Lower leg skin (tissue), 3 donors: ENCODE results near the gene TMC7.
"Not testable (repeated sequence)": the region's sequence is repeated elsewhere in the genome, so short reads cannot be mapped to it uniquely, and the experiment has no call there.

ENCODE experiments used
- POLR2A ChIP-seq, 2 donors: fragments of 450-650 bp; IDR thresholded peaks; one replicate each; pipeline ENCODE4 v1.6.1; 2016 to 2017; ENCODE audit warnings: antibody characterized with exemption in 2 of 2, mild to moderate bottlenecking in 1 of 2, moderate library complexity in 1 of 2
- TF ChIP-seq, protein P1 (sequence below), 3 donors: fragments of 450-650 bp; IDR thresholded peaks; one replicate each; pipeline ENCODE4 v1.5.1; 2016; ENCODE audit warnings: antibody characterized with exemption in 3 of 3, mild to moderate bottlenecking in 3 of 3, moderate library complexity in 2 of 3

DNA sequence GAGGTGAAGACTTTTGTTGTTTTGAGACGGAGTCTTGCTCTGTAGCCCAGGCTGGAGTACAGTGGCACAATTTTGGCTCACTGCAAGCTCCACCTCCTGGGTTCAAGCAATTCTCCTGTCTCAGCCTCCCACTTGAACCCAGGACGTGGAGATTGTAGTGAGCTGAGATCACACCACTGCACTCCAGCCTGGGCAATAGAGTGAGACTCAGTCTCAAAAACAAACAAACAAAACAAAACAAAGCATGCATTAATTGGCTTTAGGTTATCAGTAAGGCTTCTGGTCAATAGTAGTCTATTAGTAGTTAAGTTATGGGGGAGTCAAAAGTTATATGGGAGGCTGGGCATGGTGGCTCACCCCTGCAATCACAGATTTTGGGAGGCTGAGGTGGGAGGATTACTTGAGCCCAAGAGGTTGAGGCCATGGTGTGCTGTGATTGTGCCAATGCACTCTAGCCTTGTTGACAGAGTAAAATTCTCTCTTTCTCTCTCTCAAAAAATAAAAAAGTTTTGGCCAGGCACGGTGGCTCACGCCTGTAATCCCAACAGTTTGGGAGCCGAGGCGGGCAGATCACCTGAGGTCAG, 27.0 kb upstream of the TMC7 start:
- TF ChIP-seq, protein P1, sequence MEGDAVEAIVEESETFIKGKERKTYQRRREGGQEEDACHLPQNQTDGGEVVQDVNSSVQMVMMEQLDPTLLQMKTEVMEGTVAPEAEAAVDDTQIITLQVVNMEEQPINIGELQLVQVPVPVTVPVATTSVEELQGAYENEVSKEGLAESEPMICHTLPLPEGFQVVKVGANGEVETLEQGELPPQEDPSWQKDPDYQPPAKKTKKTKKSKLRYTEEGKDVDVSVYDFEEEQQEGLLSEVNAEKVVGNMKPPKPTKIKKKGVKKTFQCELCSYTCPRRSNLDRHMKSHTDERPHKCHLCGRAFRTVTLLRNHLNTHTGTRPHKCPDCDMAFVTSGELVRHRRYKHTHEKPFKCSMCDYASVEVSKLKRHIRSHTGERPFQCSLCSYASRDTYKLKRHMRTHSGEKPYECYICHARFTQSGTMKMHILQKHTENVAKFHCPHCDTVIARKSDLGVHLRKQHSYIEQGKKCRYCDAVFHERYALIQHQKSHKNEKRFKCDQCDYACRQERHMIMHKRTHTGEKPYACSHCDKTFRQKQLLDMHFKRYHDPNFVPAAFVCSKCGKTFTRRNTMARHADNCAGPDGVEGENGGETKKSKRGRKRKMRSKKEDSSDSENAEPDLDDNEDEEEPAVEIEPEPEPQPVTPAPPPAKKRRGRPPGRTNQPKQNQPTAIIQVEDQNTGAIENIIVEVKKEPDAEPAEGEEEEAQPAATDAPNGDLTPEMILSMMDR (IDR thresholded peaks at IDR 0.05), result not testable (repeated sequence)
- not testable (repeated sequence) for TF ChIP-seq POLR2A (IDR thresholded peaks at IDR 0.05)
